Activated CD4-positive, alpha-beta T cell treated with anti-CD3 and anti-CD28 coated beads, Interleukin-2, Interleukin-4, amounts not matched to agents 100 ng/mL and 50 ng/mL, durations not matched to agents 16 hours and 8 hours (primary cell): ENCODE results near the gene ASB15.

Experiments used
- DNase-seq: peaks from one replicate; pipeline ENCODE4 v3.0.0-alpha.2; 2020; ENCODE audit warnings: low spot score

The ASB15 gene

GRCh38 chr7:123663200-123663599 lies 61.6 kb downstream of the ASB15 start:
- DNase-seq = no peak

GRCh38 chr7:123665157-123665556 lies 63.5 kb downstream of the ASB15 start:
- no peak for DNase-seq

GRCh38 chr7:123665896-123666295 lies 64.3 kb downstream of the ASB15 start:
- DNase-seq = no peak

GRCh38 chr7:123666492-123666891 lies 64.9 kb downstream of the ASB15 start:
- no peak for DNase-seq

GRCh38 chr7:123669485-123669884 lies 67.9 kb downstream of the ASB15 start:
- DNase-seq = no peak

- DNase-seq = no peak
These were observed 71.6 kb downstream of the ASB15 start for GRCh38 chr7:123673137-123673732.

- no peak for DNase-seq
These were observed 72.3 kb downstream of the ASB15 start for GRCh38 chr7:123673752-123674398.

- DNase-seq = no peak
These were observed 73.0 kb downstream of the ASB15 start for GRCh38 chr7:123674399-123675180.

GRCh38 chr7:123675181-123675473 lies 73.5 kb downstream of the ASB15 start:
- no peak for DNase-seq

GRCh38 chr7:123677061-123677715 lies 75.6 kb downstream of the ASB15 start:
- no peak for DNase-seq

GRCh38 chr7:123679614-123680013 lies 78.0 kb downstream of the ASB15 start:
- DNase-seq = no peak

GRCh38 chr7:123680580-123680979 lies 79.0 kb downstream of the ASB15 start:
- no peak for DNase-seq

- DNase-seq = no peak
These were observed 79.9 kb downstream of the ASB15 start for GRCh38 chr7:123681561-123681960.

GRCh38 chr7:123682690-123683089 lies 81.1 kb downstream of the ASB15 start:
- peak; percentile 39 for DNase-seq

GRCh38 chr7:123687161-123687560 lies 85.5 kb downstream of the ASB15 start:
- no peak for DNase-seq

- DNase-seq = no peak
These were observed 86.1 kb downstream of the ASB15 start for GRCh38 chr7:123687727-123688126.
